Measurements from ENCODE around the gene STX12.
"Not testable (repeated sequence)": the region's sequence is repeated elsewhere in the genome, so short reads cannot be mapped to it uniquely, and the experiment has no call there.

Gene STX12

DNA sequence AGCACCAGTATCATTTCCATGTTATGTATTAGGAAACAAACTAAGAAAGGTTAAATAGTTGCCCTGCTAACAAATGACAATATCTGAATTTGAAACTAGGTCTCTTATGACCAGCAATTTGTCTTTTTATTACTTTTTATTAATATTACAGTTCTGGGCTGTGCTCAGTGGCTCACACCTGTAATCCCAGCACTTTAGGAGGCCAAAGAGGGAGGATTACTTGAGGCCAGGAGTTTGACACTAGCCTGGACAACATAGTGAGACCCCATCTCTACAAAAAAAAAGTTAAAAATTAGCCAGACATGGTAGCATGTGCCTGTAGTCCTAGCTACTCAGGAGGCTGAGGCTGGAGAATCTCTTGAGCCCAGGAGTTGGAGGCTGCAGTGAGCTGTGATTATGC lies 3.3 kb downstream of the STX12 start:
- not testable (repeated sequence) for DNase-seq

DNA sequence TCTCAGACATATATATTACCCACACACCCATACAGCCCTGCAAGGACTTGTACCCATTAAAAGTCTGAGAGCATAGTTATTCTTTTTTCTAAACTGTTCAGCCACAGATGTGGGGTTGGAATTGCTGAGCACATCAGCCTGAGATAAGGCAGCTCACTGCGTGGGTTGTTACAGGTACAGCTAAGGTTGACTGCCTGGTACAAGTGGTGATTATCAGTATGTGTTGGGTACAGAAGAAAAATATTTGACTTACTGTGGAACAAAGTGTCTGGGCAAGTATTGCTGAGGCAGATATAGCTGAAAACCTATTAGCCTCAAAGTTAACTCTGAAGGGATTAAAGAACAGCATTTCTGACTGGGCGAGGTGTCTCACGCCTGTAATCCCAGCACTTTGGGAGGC lies 5.0 kb downstream of the STX12 start:
- DNase-seq: no peak

DNA sequence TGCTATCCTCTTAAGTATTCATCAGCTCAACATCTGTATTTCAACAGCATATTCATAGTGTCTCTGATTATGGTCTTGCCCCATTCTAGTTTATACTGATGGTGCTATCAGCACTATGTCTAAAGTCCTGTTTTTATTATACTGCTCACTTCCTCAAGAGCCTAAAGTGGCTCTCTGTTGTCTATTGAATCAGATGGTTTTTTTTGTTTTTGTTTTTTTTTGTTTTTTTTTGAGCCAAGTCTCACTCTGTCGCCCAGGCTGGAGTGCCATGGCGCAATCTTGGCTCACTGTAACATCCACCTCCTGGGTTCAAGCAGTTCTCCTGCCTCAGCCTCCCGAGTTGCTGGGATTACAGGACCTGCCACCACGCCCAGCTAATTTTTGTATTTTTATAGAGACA lies 6.1 kb downstream of the STX12 start:
- DNase-seq: no peak

GRCh38 chr1:27782950-27783349 lies 9.9 kb downstream of the STX12 start:
- DNase-seq: no peak

DNA sequence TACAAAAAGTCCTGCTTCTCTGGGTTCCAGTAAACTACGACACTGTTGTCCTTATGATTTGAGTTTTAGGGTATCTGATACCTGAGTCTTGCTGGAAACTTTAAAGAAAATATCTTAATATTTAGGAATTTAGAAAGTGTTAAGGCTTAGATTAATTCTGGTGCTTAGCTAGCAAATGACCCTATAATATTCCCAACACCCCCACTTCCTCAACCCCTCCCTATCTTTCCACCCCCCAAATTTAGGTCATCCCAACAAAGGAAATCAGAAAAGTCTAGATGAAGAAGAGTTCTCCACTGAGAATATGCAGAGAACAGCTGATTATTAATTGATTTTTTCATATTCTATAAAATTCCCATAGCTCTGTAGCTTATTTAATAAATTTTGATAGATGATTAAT lies 11.7 kb downstream of the STX12 start:
- DNase-seq: no peak

GRCh38 chr1:27785781-27786455 lies 12.9 kb downstream of the STX12 start:
- DNase-seq: no peak

- no peak for DNase-seq
Observed at GRCh38 chr1:27787895-27788294, 14.9 kb downstream of the STX12 start.

GRCh38 chr1:27789540-27790041 lies 16.6 kb downstream of the STX12 start:
- no peak for DNase-seq

DNA sequence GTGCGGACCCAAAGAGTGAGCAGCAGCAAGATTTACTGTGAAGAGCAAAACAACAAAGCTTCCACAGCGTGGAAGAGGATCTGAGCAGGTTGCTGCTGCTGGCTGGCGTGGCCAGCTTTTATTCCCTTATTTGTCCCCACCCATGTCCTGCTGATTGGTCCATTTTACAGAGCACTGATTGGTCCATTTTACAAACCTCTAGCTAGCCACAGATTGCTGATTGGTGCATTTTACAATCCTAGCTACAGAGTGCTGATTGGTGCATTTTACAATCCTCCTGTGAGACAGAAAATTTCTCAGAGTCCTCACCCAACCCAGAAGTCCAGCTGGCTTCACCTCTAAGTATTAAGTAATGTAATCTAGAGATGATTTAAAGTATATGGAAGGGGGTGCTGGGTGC lies 17.3 kb downstream of the STX12 start:
- DNase-seq: not testable (repeated sequence)

DNA sequence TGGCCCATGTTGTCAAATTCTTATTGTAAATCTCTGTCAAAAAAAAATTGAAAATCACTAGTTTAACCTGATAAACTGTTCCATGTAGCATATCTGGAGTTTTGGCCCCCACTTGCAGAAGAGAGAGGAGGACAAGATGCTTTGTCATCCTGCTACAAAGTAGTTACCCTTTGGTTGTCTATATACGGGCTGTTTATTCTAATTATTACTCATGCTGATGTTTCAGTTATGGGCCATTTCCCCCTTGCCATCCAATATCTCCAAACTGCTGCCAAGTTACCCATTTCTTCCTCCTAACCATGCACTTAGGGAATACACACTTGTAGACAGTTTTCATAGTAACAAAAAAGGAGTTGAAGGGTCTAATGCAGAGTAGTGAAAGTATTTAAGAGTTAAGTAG lies 22.6 kb downstream of the STX12 start:
- no peak for DNase-seq

DNA sequence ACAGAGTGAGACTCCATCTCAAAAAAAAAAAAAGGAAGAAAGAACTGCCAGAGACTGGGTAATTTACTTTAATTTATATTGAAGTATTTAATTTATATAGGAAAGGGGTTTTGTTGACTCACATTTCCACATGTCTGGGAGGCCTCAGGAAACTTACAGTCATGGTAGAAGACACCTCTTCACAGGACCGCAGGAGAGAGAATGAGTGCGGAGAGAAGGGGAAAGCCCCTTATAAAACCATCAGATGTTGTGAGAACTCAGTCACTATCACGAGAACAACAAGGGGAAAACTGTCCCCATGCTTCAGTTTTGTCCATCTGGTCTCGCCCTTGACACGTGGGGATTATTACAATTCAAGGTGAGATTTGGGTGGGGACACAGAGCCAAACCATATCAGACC lies 31.8 kb downstream of the STX12 start:
- DNase-seq: no peak

DNA sequence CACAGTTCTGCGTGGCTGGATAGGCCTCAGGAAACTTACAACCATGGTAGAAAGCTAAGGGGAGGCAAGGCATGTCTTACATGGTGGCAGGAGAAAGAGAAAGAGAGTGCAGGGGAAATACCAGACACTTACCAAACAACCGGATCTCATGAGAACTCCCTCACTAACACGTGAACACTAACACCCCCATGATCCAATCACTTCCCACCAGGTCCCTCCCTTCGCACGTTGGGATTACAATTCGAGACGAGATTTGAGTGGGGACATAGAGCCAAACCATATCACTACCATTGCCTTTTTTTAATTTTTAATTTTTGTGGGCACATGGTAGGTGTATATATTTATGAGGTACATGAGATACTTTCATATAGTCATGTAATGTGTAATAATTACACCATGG lies 33.7 kb downstream of the STX12 start:
- DNase-seq: no peak

DNA sequence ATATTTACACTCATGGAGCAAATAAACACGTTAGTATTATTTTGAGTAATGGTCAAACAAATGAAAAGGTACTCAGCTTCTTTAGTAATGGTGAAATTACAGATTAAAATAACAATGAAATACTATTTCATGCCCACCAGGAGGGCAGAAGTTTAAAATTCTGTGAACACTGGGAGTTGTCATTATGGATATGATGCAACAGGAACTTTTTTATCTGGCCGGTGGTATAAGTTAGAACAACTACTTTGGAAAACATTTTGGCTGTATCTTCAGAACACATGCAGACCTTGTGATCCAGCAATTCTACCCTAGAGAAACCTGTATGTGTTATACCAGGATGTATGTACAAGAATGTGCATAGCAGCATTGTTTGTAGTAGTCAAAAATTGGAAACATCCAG lies 34.4 kb downstream of the STX12 start:
- no peak for DNase-seq

- not testable (repeated sequence) for DNase-seq
Observed at GRCh38 chr1:27808131-27808530, 35.1 kb downstream of the STX12 start.

DNA sequence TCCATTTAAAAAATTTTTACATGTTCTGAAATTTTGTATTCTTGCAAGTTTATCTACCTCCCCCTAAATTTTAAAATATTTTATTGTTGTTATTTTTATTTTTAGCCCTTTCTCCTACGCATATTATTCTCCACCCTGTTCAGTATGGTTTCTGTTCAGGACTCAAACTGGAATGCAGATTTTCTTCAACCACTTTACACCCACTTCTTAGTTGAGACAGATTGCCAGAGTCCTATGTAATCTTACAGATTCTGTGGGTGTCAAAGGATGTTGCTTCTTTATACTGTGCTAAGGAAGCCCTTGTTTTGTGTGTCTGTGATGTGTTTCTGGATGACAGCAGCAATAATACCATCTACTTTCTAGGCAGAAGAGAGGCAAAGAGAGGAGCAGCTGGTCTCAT lies 36.9 kb downstream of the STX12 start:
- no peak for DNase-seq

- DNase-seq: no peak
Observed at GRCh38 chr1:27811741-27812500, 38.9 kb downstream of the STX12 start.

DNA sequence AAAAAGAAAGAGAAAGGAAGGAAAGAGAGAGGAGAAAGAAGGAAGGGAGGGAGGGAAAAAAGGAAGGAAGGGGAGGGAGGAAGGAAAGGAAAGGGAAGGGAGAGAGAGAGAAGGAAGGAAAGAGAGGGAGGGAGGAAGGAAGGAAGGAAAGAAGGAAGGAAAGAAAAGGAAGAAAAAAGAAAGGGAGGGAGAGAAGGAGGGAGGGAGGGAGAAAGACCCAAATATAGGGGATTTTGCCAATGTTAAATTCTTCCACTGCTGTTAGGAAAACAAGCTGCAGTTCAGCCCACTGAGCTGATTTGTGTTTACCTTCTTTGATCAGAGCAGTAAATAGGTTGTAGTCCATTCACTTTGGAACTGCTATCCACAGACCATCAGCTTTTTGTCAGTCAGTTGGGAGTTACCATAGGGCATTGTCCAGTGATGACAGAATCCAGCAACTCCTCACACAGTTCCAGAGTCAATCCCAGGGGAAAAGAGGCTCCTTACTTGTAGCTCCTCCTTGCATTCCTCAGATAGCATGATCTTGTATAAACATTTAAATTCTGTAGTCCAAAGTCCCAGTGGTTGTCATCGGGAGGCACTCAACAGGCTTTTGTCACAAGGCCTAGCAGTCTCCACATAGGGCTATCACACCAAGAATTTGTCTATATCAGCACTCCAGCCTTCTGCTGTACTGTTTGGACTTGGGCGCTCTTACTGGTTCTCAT lies 44.1 kb downstream of the STX12 start:
- DNase-seq: no peak

GRCh38 chr1:27821761-27822315 lies 48.8 kb downstream of the STX12 start:
- no peak for DNase-seq

GRCh38 chr1:27823784-27824183 lies 50.8 kb downstream of the STX12 start:
- no peak for DNase-seq

GRCh38 chr1:27824411-27824810 lies 51.4 kb downstream of the STX12 start:
- no peak for DNase-seq

DNA sequence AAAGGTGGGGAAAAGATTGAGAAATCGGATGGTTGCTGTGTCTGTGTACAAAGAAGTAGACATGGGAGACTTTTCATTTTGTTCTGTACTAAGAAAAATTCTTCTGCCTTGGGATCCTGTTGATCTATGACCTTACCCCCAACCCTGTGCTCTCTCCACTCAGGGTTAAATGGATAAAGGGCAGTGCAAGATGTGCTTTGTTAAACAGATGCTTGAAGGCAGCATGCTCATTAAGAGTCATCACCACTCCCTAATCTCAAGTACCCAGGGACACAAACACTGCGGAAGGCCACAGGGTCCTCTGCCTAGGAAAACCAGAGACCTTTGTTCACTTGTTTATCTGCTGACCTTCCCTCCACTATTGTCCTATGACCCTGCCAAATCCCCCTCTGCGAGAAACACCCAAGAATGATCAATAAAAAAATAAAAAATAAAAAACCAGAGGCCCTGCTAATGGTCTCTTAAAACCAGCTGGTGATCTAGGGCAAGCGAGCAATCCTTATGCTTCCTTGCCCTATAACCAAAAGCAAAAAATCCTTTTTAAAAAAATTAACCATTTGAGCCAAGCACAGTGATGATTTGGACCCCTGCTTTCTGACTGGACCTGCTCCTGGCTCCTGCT lies 56.4 kb downstream of the STX12 start:
- DNase-seq: not testable (repeated sequence)

DNA sequence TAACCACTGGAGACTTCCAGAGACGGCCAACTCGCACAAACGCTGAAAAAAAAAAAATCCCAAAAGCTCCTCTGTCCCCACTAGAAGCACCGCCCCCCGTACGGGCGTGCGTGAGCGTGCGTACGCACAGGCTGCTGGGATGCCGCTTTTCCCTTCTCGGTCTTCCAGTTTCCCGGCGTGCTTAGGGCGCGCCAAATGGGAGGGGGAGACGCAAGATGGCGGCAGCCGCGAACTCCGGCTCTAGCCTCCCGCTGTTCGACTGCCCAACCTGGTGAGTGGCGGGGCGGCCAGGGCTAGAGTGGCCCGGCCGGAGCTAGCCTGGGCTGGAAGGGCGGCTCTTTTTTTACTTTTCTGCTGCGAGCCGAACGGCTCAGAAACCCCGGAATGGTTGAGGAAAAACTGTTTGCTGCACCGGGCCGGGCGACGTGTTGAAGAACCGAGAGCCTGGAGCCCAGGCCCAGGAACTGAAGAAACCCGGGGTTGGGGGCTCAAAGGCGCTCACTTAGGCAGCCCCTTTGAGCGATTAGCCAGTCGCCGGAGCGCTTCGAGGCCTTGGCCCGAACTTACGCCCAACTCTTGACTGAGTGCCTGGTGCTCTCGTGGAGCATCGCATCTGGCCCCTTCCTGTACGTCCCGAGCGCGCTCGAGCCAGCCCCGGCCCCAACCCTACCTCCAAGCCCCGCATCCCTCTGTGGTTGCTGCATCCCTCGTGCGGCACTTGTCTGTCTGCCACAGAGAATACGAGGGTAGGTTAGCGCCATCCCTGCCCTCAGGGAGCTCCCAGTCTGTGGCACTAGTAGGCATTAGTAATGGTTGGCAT lies 57.8 kb downstream of the STX12 start, which contains the start of gene PPP1R8:
Gene PPP1R8, plus strand, starts transcription at position 162 of the 820 bp plus-strand sequence. Its CDS starts 54 bp downstream, at position 216.
- DNase-seq: peak; percentile 82 to 86

Data from stimulated activated CD4-positive, alpha-beta T cell treated with anti-CD3 and anti-CD28 coated beads, Interleukin-2, amount 100 ng/mL, for 48 hours (primary cell).